Small intestine (tissue), 7 donors: ENCODE measurements around the gene STXBP3. TPM values are rescaled to one million over a fixed set of nuclear protein-coding genes. Genes with fewer than 3 reads are reported as not detected.

Experiments used
- DNase-seq, 2 donors: peaks; one replicate each; pipeline versions ENCODE4 v3.0.0 to v3.0.0-alpha.2; 2013
- FAIRE-seq: peaks from 2 replicates; lab custom pipeline; 2012; peaks lifted over from hg19 to GRCh38; lab: Jason Lieb, UNC
- H3K27ac ChIP-seq, 3 donors: one replicate each; pipeline ENCODE4 v1.5.1; 2013; ENCODE audit warnings: low read length in 2 of 3, mild to moderate bottlenecking in 2 of 3, control low read depth in 1 of 3, inconsistent platforms in 1 of 3, low read depth in 1 of 3, moderate library complexity in 1 of 3
- H3K27me3 ChIP-seq, 3 donors: one replicate each; pipeline ENCODE4 v1.6.1; 2013; ENCODE audit warnings: low read length in 3 of 3, inconsistent platforms in 1 of 3; ENCODE audit not compliant: control insufficient read depth in 3 of 3, insufficient read depth in 3 of 3
- H3K36me3 ChIP-seq, 3 donors: one replicate each; pipeline ENCODE4 v1.6.1; 2013; ENCODE audit warnings: low read length in 3 of 3, inconsistent platforms in 1 of 3, low read depth in 1 of 3, mild to moderate bottlenecking in 1 of 3, moderate library complexity in 1 of 3; ENCODE audit not compliant: control insufficient read depth in 3 of 3, insufficient read depth in 2 of 3
- H3K4me1 ChIP-seq, 3 donors: one replicate each; pipeline ENCODE4 v1.6.1; 2013; ENCODE audit warnings: low read length in 2 of 3, inconsistent platforms in 1 of 3, low read depth in 1 of 3, mild to moderate bottlenecking in 1 of 3, moderate library complexity in 1 of 3; ENCODE audit not compliant: control insufficient read depth in 3 of 3, insufficient read depth in 2 of 3
- H3K4me3 ChIP-seq, 3 donors: one replicate each; pipeline ENCODE4 v1.5.1; 2013; ENCODE audit warnings: low read length in 3 of 3, control low read depth in 1 of 3, inconsistent platforms in 1 of 3, low read depth in 1 of 3, mild to moderate bottlenecking in 1 of 3, moderate library complexity in 1 of 3
- H3K9me3 ChIP-seq, 2 donors: one replicate each; pipeline ENCODE4 v1.6.1; 2013; ENCODE audit warnings: low read depth in 1 of 2, low read length in 1 of 2; ENCODE audit not compliant: control insufficient read depth in 2 of 2, insufficient read depth in 1 of 2
- WGBS, 3 donors: extraction: QIAGEN DNeasy Blood & Tissue Kit; methylation state at CpG; one replicate each; pipeline ENCODE4 v1.1.7; 2013; 5-methylcytosine and 5-hydroxymethylcytosine counted together
- polyA plus RNA-seq, 4 donors: library from polyadenylated mRNA; stranded (reverse) in 3 of 4; unstranded in 1 of 4; fragments of 200-250 nt in 3 of 4; fragments of 120-200 nt in 1 of 4; gene quantifications; one replicate each; pipeline versions ENCODE4 v1.2.1 to v1.2.3, GENCODE V29; 2013
- donor health status: healthy with polysubstance abuse.
- donor health status: control.
- donor health status: control.
- donor health status: Bipolar disorder and iron deficiency.
- donor health status: healthy.

STXBP3 gene
- polyA plus RNA-seq, 4 donors, result 29.1 to 54.6 (median 48.3) TPM

- no peaks in the 10 kb centered on the region for H3K36me3 ChIP-seq
- WGBS, 3 donors, result 60 to 71% (median 69%) methylated on average over 20 of the region's 20 CpGs
- H3K4me3 ChIP-seq, result no peak overlapping the region
- no peaks in the 10 kb centered on the region for H3K9me3 ChIP-seq
- FAIRE-seq, result no peak
- peaks cover 2 to 9% (median 3%) of the 10 kb centered on the region in 3 donors for H3K4me1 ChIP-seq
- H3K27me3 ChIP-seq, result no peaks in the 10 kb centered on the region
- H3K27ac ChIP-seq, result peak overlapping the region; percentile 14 to 90 (median 25)
- peak in 1 of 2 donors; percentile 15 for DNase-seq
Observed at GRCh38 chr1:108830119-108831008, 83.9 kb downstream of the STXBP3 start.

GRCh38 chr1:108831225-108831624 is 84.8 kb downstream of the STXBP3 start:
- DNase-seq (peak in 1 of 2 donors; percentile 6), FAIRE-seq (no peak)
- peak overlapping the region in 1 of 3 donors; percentile 54 for H3K27ac ChIP-seq

DNA sequence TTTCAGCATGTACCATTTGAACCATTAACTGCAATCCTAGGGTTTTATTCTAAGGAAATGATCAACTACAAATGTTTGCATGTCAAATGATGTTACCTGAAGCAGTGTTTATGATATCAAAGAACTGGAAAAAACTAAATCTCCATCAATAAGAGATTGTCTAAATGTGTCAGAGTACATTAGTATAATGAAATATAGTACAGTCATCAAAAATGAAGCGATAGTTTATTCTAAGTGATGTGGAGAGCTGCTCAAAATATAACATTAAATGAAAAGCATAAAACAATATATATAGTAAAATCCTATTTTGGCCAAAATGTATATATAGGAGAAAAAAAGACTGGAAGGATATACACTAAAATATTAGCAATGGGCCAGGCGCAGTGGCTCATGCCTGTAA is 86.5 kb downstream of the STXBP3 start:
- Histone ChIP-seq H3K4me3 (no peak overlapping the region), H3K9me3 (no peaks in the 10 kb centered on the region), H3K36me3 (no peaks in the 10 kb centered on the region), H3K27ac (no peak overlapping the region), H3K4me1 (peaks cover 2 to 9% (median 3%) of the 10 kb centered on the region in 3 donors), H3K27me3 (no peaks in the 10 kb centered on the region)
- no peak for FAIRE-seq
- DNase-seq, result no peak
- WGBS, 3 donors, result 95 to 98% (median 97%) methylated on average over 2 of the region's 2 CpGs

More at GRCh38 chr1:108831225-108831624, 84.8 kb downstream of the STXBP3 start:
- H3K27me3 ChIP-seq, result no peaks in the 10 kb centered on the region
- no peak overlapping the region for H3K4me3 ChIP-seq
- H3K4me1 ChIP-seq, result peaks cover 2 to 9% (median 3%) of the 10 kb centered on the region in 3 donors
- H3K36me3 ChIP-seq, result no peaks in the 10 kb centered on the region
- 40 to 57% (median 55%) methylated on average over 2 of the region's 2 CpGs for WGBS, 3 donors
- H3K9me3 ChIP-seq, result no peaks in the 10 kb centered on the region

GRCh38 chr1:108841703-108842102 is 95.2 kb downstream of the STXBP3 start:
- 25 to 49% (median 42%) methylated on average over 1 of the region's 1 CpG for WGBS, 3 donors
- DNase-seq, result no peak
- Histone ChIP-seq H3K27me3 (peaks cover 0 to 4% (median 0%) of the 10 kb centered on the region in 3 donors), H3K27ac (no peak overlapping the region), H3K9me3 (no peaks in the 10 kb centered on the region), H3K4me1 (no peaks in the 10 kb centered on the region), H3K36me3 (no peaks in the 10 kb centered on the region), H3K4me3 (no peak overlapping the region)
- no peak for FAIRE-seq

DNA sequence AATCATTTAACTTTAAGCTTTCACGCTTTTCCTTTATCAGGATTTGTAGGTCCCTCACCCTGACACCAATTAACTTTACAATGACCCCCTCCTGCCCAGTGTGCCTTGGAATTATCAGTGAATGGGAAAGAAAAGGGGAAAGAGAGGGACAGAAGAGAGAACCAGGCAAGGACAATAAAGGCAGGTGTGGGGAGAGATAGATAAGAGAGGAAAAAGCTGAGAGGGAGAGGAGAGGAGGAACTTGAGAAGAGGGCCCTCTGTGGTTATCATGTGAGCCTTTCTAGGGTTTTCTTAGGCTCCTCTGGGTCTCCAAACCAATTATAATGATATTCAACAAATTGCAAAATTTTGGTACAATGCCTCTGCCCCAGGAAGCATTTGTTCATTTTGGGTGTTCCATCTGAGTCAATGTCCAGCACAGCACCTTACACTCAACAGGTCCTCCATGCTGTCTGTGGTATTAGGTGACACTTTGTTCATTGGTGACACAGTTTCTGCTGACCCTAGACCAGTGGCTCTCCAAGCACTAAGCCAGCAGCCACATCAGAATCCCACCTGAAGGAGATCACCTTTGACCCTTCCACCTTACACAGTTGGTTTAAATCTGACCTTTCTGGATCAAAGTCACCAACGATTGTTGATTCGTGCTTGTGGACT is 96.2 kb downstream of the STXBP3 start:
- FAIRE-seq (no peak), DNase-seq (no peak)
- Histone ChIP-seq H3K4me1 (no peaks in the 10 kb centered on the region), H3K9me3 (no peaks in the 10 kb centered on the region), H3K4me3 (no peak overlapping the region), H3K27ac (no peak overlapping the region), H3K36me3 (no peaks in the 10 kb centered on the region), H3K27me3 (peaks cover 0 to 4% (median 0%) of the 10 kb centered on the region in 3 donors)
- 66 to 80% (median 78%) methylated on average over 3 of the region's 3 CpGs for WGBS, 3 donors

DNA sequence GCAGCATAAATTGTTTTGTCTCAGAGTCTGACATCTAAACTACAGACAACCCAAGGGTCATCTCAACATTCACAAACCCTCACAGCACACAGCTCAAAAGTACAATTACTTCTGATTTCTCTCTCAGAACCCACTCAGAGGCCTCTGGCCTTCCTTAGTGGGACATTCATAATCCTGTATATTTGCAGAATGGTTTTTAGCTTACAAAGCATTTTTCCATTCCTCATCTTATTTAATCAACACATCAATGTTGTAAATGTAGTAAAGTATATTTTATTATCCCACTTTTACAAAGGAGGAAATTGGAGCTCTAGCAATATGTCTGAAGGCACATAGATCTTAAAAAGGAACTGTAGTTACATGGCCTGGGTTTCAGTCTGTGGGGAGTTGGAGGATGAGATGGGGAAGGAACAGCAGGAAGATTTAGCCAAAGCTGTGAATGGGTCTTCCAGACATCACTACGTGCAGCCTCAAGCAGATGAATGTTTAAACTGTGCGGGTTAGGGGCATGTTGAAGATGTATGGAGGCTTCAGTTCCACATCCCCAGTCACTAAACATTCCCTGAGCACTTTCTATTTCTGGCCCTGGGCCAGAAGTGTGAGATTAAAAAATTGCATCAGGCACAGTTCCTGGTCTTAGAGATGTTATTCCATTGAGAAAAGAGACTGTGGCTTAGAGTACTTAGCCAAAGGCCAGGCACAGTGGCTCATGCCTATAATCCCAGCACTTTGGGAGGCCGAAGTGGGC is 97.1 kb downstream of the STXBP3 start:
- DNase-seq, result no peak
- Histone ChIP-seq H3K27ac (no peak overlapping the region), H3K36me3 (no peaks in the 10 kb centered on the region), H3K4me3 (no peak overlapping the region), H3K4me1 (no peaks in the 10 kb centered on the region), H3K27me3 (peaks cover 0 to 4% (median 0%) of the 10 kb centered on the region in 3 donors), H3K9me3 (no peaks in the 10 kb centered on the region)
- WGBS, 3 donors, result 68 to 90% (median 87%) methylated on average over 3 of the region's 3 CpGs
- FAIRE-seq, result no peak

- WGBS, 3 donors, result 63 to 76% (median 67%) methylated on average over 4 of the region's 4 CpGs
Observed at GRCh38 chr1:108845446-108845845, 99.0 kb downstream of the STXBP3 start.

DNA sequence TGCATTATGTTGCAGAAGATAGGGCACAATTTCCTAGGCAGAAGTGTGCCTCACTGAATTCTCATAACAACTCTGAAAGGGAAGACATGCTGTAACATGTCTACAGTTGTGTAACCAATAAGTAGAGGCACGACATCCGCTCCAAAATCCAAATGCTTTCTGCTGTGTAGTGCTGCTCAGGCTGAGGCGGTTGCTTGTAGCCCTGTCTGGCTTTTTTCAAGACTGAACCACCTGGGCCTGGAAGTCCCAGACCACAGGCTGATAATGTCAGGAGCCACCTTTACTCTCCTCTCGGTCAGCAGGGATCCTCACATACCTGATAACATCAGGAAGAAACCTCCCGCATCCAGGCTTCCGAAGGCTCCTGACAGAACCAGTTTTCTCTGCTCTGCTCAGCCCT is 99.5 kb downstream of the STXBP3 start:
- Histone ChIP-seq H3K4me3 (no peak overlapping the region), H3K27ac (no peak overlapping the region), H3K36me3 (no peaks in the 10 kb centered on the region), H3K9me3 (no peaks in the 10 kb centered on the region), H3K4me1 (no peaks in the 10 kb centered on the region), H3K27me3 (peaks cover 0 to 4% (median 0%) of the 10 kb centered on the region in 3 donors)
- no peak for FAIRE-seq
- no peak for DNase-seq
- WGBS, 3 donors, result 88 to 93% (median 92%) methylated on average over 6 of the region's 6 CpGs

More at GRCh38 chr1:108845446-108845845, 99.0 kb downstream of the STXBP3 start:
- Histone ChIP-seq H3K27me3 (peaks cover 0 to 4% (median 0%) of the 10 kb centered on the region in 3 donors), H3K27ac (no peak overlapping the region), H3K4me3 (no peak overlapping the region), H3K4me1 (no peaks in the 10 kb centered on the region), H3K36me3 (no peaks in the 10 kb centered on the region), H3K9me3 (no peaks in the 10 kb centered on the region)
- DNase-seq (no peak), FAIRE-seq (no peak)
